ENCODE measurements around the gene TECPR2.
"Not testable (repeated sequence)": the region's sequence is repeated elsewhere in the genome, so short reads cannot be mapped to it uniquely, and the experiment has no call there.

TECPR2 gene

GRCh38 chr14:102539544-102540314, 177.0 kb downstream of the TECPR2 start:
- peak; percentile 96 for DNase-seq

GRCh38 chr14:102540315-102541028, 177.7 kb downstream of the TECPR2 start:
- DNase-seq, result peak; percentile 95

- DNase-seq, result not testable (repeated sequence)
These were observed 178.3 kb downstream of the TECPR2 start for GRCh38 chr14:102541029-102541491.

GRCh38 chr14:102541771-102542170, 179.0 kb downstream of the TECPR2 start:
- DNase-seq, result no peak

GRCh38 chr14:102544046-102544746, 181.5 kb downstream of the TECPR2 start:
- DNase-seq, result no peak

- no peak for DNase-seq
These were observed 182.2 kb downstream of the TECPR2 start for GRCh38 chr14:102544747-102545460.

GRCh38 chr14:102545461-102546265, 182.9 kb downstream of the TECPR2 start:
- DNase-seq, result no peak

- DNase-seq, result no peak
These were observed 186.0 kb downstream of the TECPR2 start for GRCh38 chr14:102548616-102549240.

- DNase-seq, result not testable (repeated sequence)
These were observed 188.2 kb downstream of the TECPR2 start for GRCh38 chr14:102550927-102551401.
